GM12878 (cell line): ENCODE measurements around the gene CDCA7L. TPM values are rescaled to one million over a fixed set of nuclear protein-coding genes. Genes with fewer than 3 reads are reported as not detected.
A peak's percentile ranks its signal among the peaks of the same experiment; 100 is the strongest.

Experiments used
- CEBPB ChIP-seq, 2 experiments: fragments of 150-350 bp in 1 of 2; IDR thresholded peaks; 2 replicates each; pipeline ENCODE4 v1.6.1; 2012 to 2014; ENCODE audit warnings: low read depth in 2 of 2, low read length in 2 of 2, borderline replicate concordance in 1 of 2, inconsistent platforms in 1 of 2
- CHD2 ChIP-seq: IDR thresholded peaks from 2 replicates; pipeline ENCODE4 v1.6.1; 2011; ENCODE audit warnings: low read depth, low read length, improper control_type of control experiment, borderline replicate concordance
- CREB1 ChIP-seq: IDR thresholded peaks from 2 replicates; pipeline ENCODE4 v1.6.1; 2012; ENCODE audit warnings: low read depth, mild to moderate bottlenecking, inconsistent platforms
- E2F4 ChIP-seq: IDR thresholded peaks from 2 replicates; pipeline ENCODE4 v1.6.1; 2012; ENCODE audit warnings: low read depth, low read length, improper control_type of control experiment
- ESRRA ChIP-seq: IDR thresholded peaks from 2 replicates; pipeline ENCODE4 v1.6.1; 2012; ENCODE audit warnings: mild to moderate bottlenecking, low read length, improper control_type of control experiment
- GATAD2B ChIP-seq: fragments of 450-650 bp; conservative IDR thresholded peaks from 2 replicates; pipeline ENCODE4 v1.6.1; 2017; ENCODE audit warnings: low read depth, mild to moderate bottlenecking, moderate library complexity
- HCFC1 ChIP-seq: fragments of 150-350 bp; IDR thresholded peaks from 2 replicates; pipeline ENCODE4 v1.6.1; 2014; ENCODE audit warnings: low read length
- HSF1 ChIP-seq: fragments of 150-350 bp; IDR thresholded peaks from 2 replicates; pipeline ENCODE4 v1.6.1; 2014; ENCODE audit warnings: mild to moderate bottlenecking, low read depth, low read length
- IKZF1 ChIP-seq: fragments of 450-650 bp; conservative IDR thresholded peaks from 2 replicates; pipeline ENCODE4 v1.6.1; 2017; ENCODE audit warnings: antibody characterized with exemption, mild to moderate bottlenecking
- JUND ChIP-seq: IDR thresholded peaks from 2 replicates; pipeline ENCODE4 v1.6.1; 2012; ENCODE audit warnings: low read depth, mild to moderate bottlenecking, low read length, improper control_type of control experiment, moderate library complexity
- NR2F1 ChIP-seq: fragments of 450-650 bp; conservative IDR thresholded peaks from 2 replicates; pipeline ENCODE4 v1.6.1; 2017; ENCODE audit warnings: mild to moderate bottlenecking
- PKNOX1 ChIP-seq: fragments of 450-650 bp; IDR thresholded peaks from 2 replicates; pipeline ENCODE4 v1.6.1; 2016; ENCODE audit warnings: mild to moderate bottlenecking
- PML ChIP-seq: IDR thresholded peaks from 2 replicates; pipeline ENCODE4 v1.6.1; 2012; ENCODE audit warnings: low read length, inconsistent platforms
- POLR2A ChIP-seq: IDR thresholded peaks from 2 replicates; pipeline ENCODE4 v1.6.1; 2011; ENCODE audit warnings: low read depth, mild to moderate bottlenecking, low read length
- POLR2AphosphoS2 ChIP-seq: IDR thresholded peaks from 2 replicates; pipeline ENCODE4 v1.6.1; 2011; ENCODE audit warnings: low read depth, mild to moderate bottlenecking, low read length, improper control_type of control experiment, moderate library complexity
- POU2F2 ChIP-seq: IDR thresholded peaks from 3 replicates; pipeline ENCODE4 v1.6.1; 2011; ENCODE audit warnings: low read depth, mild to moderate bottlenecking, low read length, borderline replicate concordance
- RAD21 ChIP-seq: IDR thresholded peaks from 2 replicates; pipeline ENCODE4 v1.6.1; 2011; ENCODE audit warnings: mild to moderate bottlenecking, low read depth, low read length, moderate library complexity; ENCODE audit not compliant: insufficient read depth
- RFX5 ChIP-seq: IDR thresholded peaks from 2 replicates; pipeline ENCODE4 v1.6.1; 2011; ENCODE audit warnings: low read depth, low read length, improper control_type of control experiment
- SIN3A ChIP-seq: IDR thresholded peaks from 2 replicates; pipeline ENCODE4 v1.6.1; 2012; ENCODE audit warnings: low read depth, low read length, improper control_type of control experiment
- TARDBP ChIP-seq: IDR thresholded peaks from 2 replicates; pipeline ENCODE4 v1.6.1; 2016; ENCODE audit warnings: borderline replicate concordance
- ZBTB40 ChIP-seq: fragments of 450-650 bp; IDR thresholded peaks from 2 replicates; pipeline ENCODE4 v1.6.1; 2016; ENCODE audit warnings: mild to moderate bottlenecking, moderate library complexity, borderline replicate concordance
- polyA plus RNA-seq, 11 experiments: library from polyadenylated mRNA; depleted of rRNA in 4 of 11; unstranded in 6 of 11; stranded (reverse) in 5 of 11; fragments of >200 nt; fragmentation: Nextera tagmentation in 4 of 11; fragmentation: Illumina TruSeq in 1 of 11; extraction: Ambion mirVana in 4 of 11; extraction: Trizol in 1 of 11; gene quantifications; 1 replicate in 1 of 11; 2 replicates in 10 of 11; pipeline versions ENCODE4 v1.2.1 to v1.2.3, GENCODE V29; 2011 to 2016; ENCODE audit warnings: inconsistent platforms in 2 of 11, missing spikeins in 2 of 11, low read depth in 1 of 11
- total RNA-seq, 4 experiments: library from RNA; depleted of rRNA in 3 of 4; stranded (reverse); fragments of >200 nt in 3 of 4; fragmentation: Illumina TruSeq in 1 of 4; extraction: Trizol in 1 of 4; gene quantifications; 2 replicates each; pipeline versions ENCODE4 v1.2.1 to v1.2.3, GENCODE V29; 2013 to 2021

Gene CDCA7L
- total and polyA plus RNA-seq, 10 of the 15 experiments (the other 5 are each of a cell fraction or from before 2014, with no cell fraction given) = 30.3 to 92.2 (median 68.5) TPM

GRCh38 chr7:21945454-21946221 lies at the start of gene CDCA7L (continued):
- TF ChIP-seq ZBTB40 = no peak; the same call in 1 of the 2 replicates
- TF ChIP-seq TARDBP = 0 out of 2 replicates have a peak, but pooled peaks have one; percentile 26
- TF ChIP-seq RAD21 = peak; percentile 20; the same call in 1 of the 2 replicates
- peak; percentile 94 for TF ChIP-seq GATAD2B
- TF ChIP-seq HCFC1 = peak; percentile 29; the same call in 1 of the 2 replicates
- peak; percentile 99 for TF ChIP-seq JUND
- 0 out of 2 replicates have a peak, but pooled peaks have one; percentile 51 for TF ChIP-seq HSF1
- peak; percentile 93 for TF ChIP-seq POLR2A
- TF ChIP-seq PKNOX1 = no peak
- TF ChIP-seq NR2F1 = peak; percentile 60
- TF ChIP-seq POLR2AphosphoS2 = 0 out of 2 replicates have a peak, but pooled peaks have one; percentile 60
- peak; percentile 47; the same call in 1 of the 2 replicates for TF ChIP-seq SIN3A
- TF ChIP-seq CEBPB (IDR thresholded peaks at IDR 0.05; ENCODE audit: borderline replicate concordance in 1 of 2, low read depth in 2 of 2, low read length in 2 of 2) = no peak
- peak; percentile 54; the same call in 1 of the 2 replicates for TF ChIP-seq E2F4
- TF ChIP-seq ESRRA = no peak
- 0 out of 2 replicates have a peak, but pooled peaks have one; percentile 23 for TF ChIP-seq CHD2
- peak; percentile 30; the same call in 1 of the 2 replicates for TF ChIP-seq CREB1
- TF ChIP-seq PML = peak; percentile 48; the same call in 1 of the 2 replicates
- 0 out of 2 replicates have a peak, but pooled peaks have one; percentile 36 for TF ChIP-seq RFX5
- peak; percentile 87 for TF ChIP-seq IKZF1
- TF ChIP-seq POU2F2 = 0 out of 3 replicates have a peak, but pooled peaks have one; percentile 3
